ENCODE measurements around the gene PRDM16. TPM values are rescaled to one million over a fixed set of nuclear protein-coding genes. Genes with fewer than 3 reads are reported as not detected.

Gene PRDM16
- polyA plus RNA-seq, 1 donor from 2014 or later = 0.21 TPM

GRCh38 chr1:3402258-3403010 is 333.4 kb downstream of the PRDM16 start:
- Histone ChIP-seq H3K27ac (ENCODE audit: low read length) (no peak overlapping the region), H3K36me3 (ENCODE audit: insufficient read depth, low read length) (no peaks in the 10 kb centered on the region), H3K79me2 (replicated peaks; ENCODE audit: insufficient read depth, low read length) (no peaks in the 10 kb centered on the region), H3K27me3 (ENCODE audit: insufficient read depth, low read depth, low read length) (no peaks in the 10 kb centered on the region), H2AFZ (ENCODE audit: low read depth, low read length) (no peak overlapping the region), H3K9me2 (ENCODE audit: insufficient read depth, low read length) (no peaks in the 10 kb centered on the region), H3K9me3 (ENCODE audit: low read length) (no peaks in the 10 kb centered on the region), H3K9ac (ENCODE audit: low read length) (no peak overlapping the region), H3F3A (ENCODE audit: insufficient read depth, low read length, poor library complexity, severe bottlenecking) (no peaks in the 10 kb centered on the region), H3K4me2 (ENCODE audit: low read length) (no peak overlapping the region), H4K20me1 (ENCODE audit: insufficient read depth) (no peaks in the 10 kb centered on the region), H3K4me3 (ENCODE audit: low read length) (no peak overlapping the region)
- TF ChIP-seq REST (IDR thresholded peaks at IDR 0.05; ENCODE audit: borderline replicate concordance) = no peak

GRCh38 chr1:3403011-3403345 is 334.0 kb downstream of the PRDM16 start:
- no peaks in the 10 kb centered on the region for H3K79me2 ChIP-seq (replicated peaks; ENCODE audit: insufficient read depth, low read length)
- no peaks in the 10 kb centered on the region for H3K27me3 ChIP-seq (ENCODE audit: insufficient read depth, low read depth, low read length)
- H3K9me3 ChIP-seq (ENCODE audit: low read length) = no peaks in the 10 kb centered on the region
- H3K36me3 ChIP-seq (ENCODE audit: insufficient read depth, low read length) = no peaks in the 10 kb centered on the region
- H3K9me2 ChIP-seq (ENCODE audit: insufficient read depth, low read length) = no peaks in the 10 kb centered on the region
- H3K4me2 ChIP-seq (ENCODE audit: low read length) = no peak overlapping the region
- TF ChIP-seq TAF1 (IDR thresholded peaks at IDR 0.05; ENCODE audit: low read depth) (no peak), EZH2 (IDR thresholded peaks at IDR 0.05; ENCODE audit: borderline replicate concordance, insufficient read depth, low read length, poor library complexity, severe bottlenecking) (no peak), REST (IDR thresholded peaks at IDR 0.05; ENCODE audit: borderline replicate concordance) (no peak), SMC3 (conservative IDR thresholded peaks at IDR 0.05; ENCODE audit: poor library complexity) (no peak), CTCF (IDR thresholded peaks at IDR 0.05; ENCODE audit: poor library complexity, severe bottlenecking) (no peak), EP300 (conservative IDR thresholded peaks at IDR 0.05; ENCODE audit: poor library complexity, severe bottlenecking) (no peak), POLR2AphosphoS5 (IDR thresholded peaks at IDR 0.05) (no peak), RAD21 (conservative IDR thresholded peaks at IDR 0.05) (no peak), MXI1 (conservative IDR thresholded peaks at IDR 0.05; ENCODE audit: poor library complexity, severe bottlenecking) (no peak)
- no peak overlapping the region for H2AFZ ChIP-seq (ENCODE audit: low read depth, low read length)
- no peaks in the 10 kb centered on the region for H4K20me1 ChIP-seq (ENCODE audit: insufficient read depth)
- H3F3A ChIP-seq (ENCODE audit: insufficient read depth, low read length, poor library complexity, severe bottlenecking) = no peaks in the 10 kb centered on the region
- H3K9ac ChIP-seq (ENCODE audit: low read length) = no peak overlapping the region
- H3K4me3 ChIP-seq (ENCODE audit: low read length) = no peak overlapping the region
- H3K27ac ChIP-seq (ENCODE audit: low read length) = no peak overlapping the region

Data from neural cell (in vitro differentiated cells).